ENCODE measurements around the gene BIN1. TPM values are rescaled to one million over a fixed set of nuclear protein-coding genes. Genes with fewer than 3 reads are reported as not detected.

Gene BIN1
- total RNA-seq, 4 donors from 2014 or later, result 49.2 to 68.3 (median 64.2) TPM

GRCh38 chr2:127066942-127067341 lies 40.0 kb downstream of the BIN1 start:
- peak overlapping the region in 2 of 3 donors; percentile 59 to 64 for H3K27ac ChIP-seq
- 77 to 81% methylated on average over 10 of the region's 10 CpGs for WGBS, 2 donors
- DNase-seq, result no peak
- no peaks in the 10 kb centered on the region for H3K9me3 ChIP-seq
- H3K27me3 ChIP-seq, result no peaks in the 10 kb centered on the region
- intact Hi-C loops (cut with DNase I), result loop anchor here (10.0 kb wide), 1 partner anchor 108 kb away; no protein-coding TSS in a partner anchor
- H3K4me3 ChIP-seq (replicated peaks in 1 of 3), result no peak overlapping the region
- H3K4me1 ChIP-seq, result peaks cover 0 to 40% of the 10 kb centered on the region in 2 donors
- H3K36me3 ChIP-seq, result no peaks in the 10 kb centered on the region
- no peak for TF ChIP-seq POLR2A (IDR thresholded peaks at IDR 0.05)
- no peak for TF ChIP-seq CTCF (IDR thresholded peaks at IDR 0.05)

GRCh38 chr2:127065940-127066318 lies 41.0 kb downstream of the BIN1 start:
- Histone ChIP-seq H3K27ac (peak overlapping the region in 1 of 3 donors; percentile 27), H3K36me3 (no peaks in the 10 kb centered on the region), H3K4me1 (peaks cover 0 to 40% of the 10 kb centered on the region in 2 donors), H3K4me3 (replicated peaks in 1 of 3) (no peak overlapping the region), H3K9me3 (no peaks in the 10 kb centered on the region), H3K27me3 (no peaks in the 10 kb centered on the region)
- DNase-seq, result no peak
- 53 to 55% methylated on average over 4 to 5 of the region's 5 CpGs for WGBS, 2 donors
- TF ChIP-seq POLR2A (IDR thresholded peaks at IDR 0.05), result no peak
- TF ChIP-seq CTCF (IDR thresholded peaks at IDR 0.05), result no peak
- intact Hi-C loops (cut with DNase I), result loop anchor here (10.0 kb wide), 1 partner anchor 109 kb away; no protein-coding TSS in a partner anchor

- H3K4me3 ChIP-seq (replicated peaks in 1 of 3), result no peak overlapping the region
- WGBS, 2 donors, result 76 to 79% methylated on average over 13 of the region's 13 CpGs
These were observed 41.5 kb downstream of the BIN1 start for GRCh38 chr2:127065299-127065939.

GRCh38 chr2:127064642-127065250 lies 42.2 kb downstream of the BIN1 start:
- Histone ChIP-seq H3K4me3 (replicated peaks in 1 of 3) (no peak overlapping the region), H3K9me3 (no peaks in the 10 kb centered on the region), H3K27me3 (no peaks in the 10 kb centered on the region), H3K4me1 (peaks cover 0 to 40% of the 10 kb centered on the region in 2 donors), H3K36me3 (no peaks in the 10 kb centered on the region), H3K27ac (peak overlapping the region in 1 of 3 donors; percentile 48)
- intact Hi-C loops (cut with DNase I), result loop anchor here (10.0 kb wide), 1 partner anchor 110 kb away; no protein-coding TSS in a partner anchor
- TF ChIP-seq POLR2A (IDR thresholded peaks at IDR 0.05) (no peak), CTCF (IDR thresholded peaks at IDR 0.05) (no peak)
- peak; percentile 59 to 65 for DNase-seq
- 57 to 80% methylated on average over 3 to 8 of the region's 17 CpGs for WGBS, 2 donors

More at GRCh38 chr2:127065299-127065939, 41.5 kb downstream of the BIN1 start:
- H3K27ac ChIP-seq, result peak overlapping the region in 2 of 3 donors; percentile 27 to 48
- H3K27me3 ChIP-seq, result no peaks in the 10 kb centered on the region
- TF ChIP-seq POLR2A (IDR thresholded peaks at IDR 0.05) (no peak), CTCF (IDR thresholded peaks at IDR 0.05) (no peak)
- H3K9me3 ChIP-seq, result no peaks in the 10 kb centered on the region
- peaks cover 0 to 40% of the 10 kb centered on the region in 2 donors for H3K4me1 ChIP-seq
- DNase-seq, result no peak
- H3K36me3 ChIP-seq, result no peaks in the 10 kb centered on the region
- intact Hi-C loops (cut with DNase I), result loop anchor here (10.0 kb wide), 1 partner anchor 109 kb away; no protein-coding TSS in a partner anchor

Data from thyroid gland (tissue), 4 donors.